ENCODE results near the gene EGFL6. TPM values are rescaled to one million over a fixed set of nuclear protein-coding genes. Genes with fewer than 3 reads are reported as not detected.

EGFL6 gene
- total RNA-seq, 1 donor from 2014 or later, result not detected

GRCh38 chrX:13681595-13681994 is 112.2 kb downstream of the EGFL6 start:
- Histone ChIP-seq H3K36me3 (no peaks in the 10 kb centered on the region), H3K4me1 (no peaks in the 10 kb centered on the region), H3K9me3 (no peaks in the 10 kb centered on the region), H3K27me3 (no peaks in the 10 kb centered on the region), H3K4me3 (no peak overlapping the region), H3K27ac (no peak overlapping the region)
- DNase-seq (ENCODE audit: low spot score in 2 of 2), result no peak
- TF ChIP-seq, protein P1, sequence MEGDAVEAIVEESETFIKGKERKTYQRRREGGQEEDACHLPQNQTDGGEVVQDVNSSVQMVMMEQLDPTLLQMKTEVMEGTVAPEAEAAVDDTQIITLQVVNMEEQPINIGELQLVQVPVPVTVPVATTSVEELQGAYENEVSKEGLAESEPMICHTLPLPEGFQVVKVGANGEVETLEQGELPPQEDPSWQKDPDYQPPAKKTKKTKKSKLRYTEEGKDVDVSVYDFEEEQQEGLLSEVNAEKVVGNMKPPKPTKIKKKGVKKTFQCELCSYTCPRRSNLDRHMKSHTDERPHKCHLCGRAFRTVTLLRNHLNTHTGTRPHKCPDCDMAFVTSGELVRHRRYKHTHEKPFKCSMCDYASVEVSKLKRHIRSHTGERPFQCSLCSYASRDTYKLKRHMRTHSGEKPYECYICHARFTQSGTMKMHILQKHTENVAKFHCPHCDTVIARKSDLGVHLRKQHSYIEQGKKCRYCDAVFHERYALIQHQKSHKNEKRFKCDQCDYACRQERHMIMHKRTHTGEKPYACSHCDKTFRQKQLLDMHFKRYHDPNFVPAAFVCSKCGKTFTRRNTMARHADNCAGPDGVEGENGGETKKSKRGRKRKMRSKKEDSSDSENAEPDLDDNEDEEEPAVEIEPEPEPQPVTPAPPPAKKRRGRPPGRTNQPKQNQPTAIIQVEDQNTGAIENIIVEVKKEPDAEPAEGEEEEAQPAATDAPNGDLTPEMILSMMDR (IDR thresholded peaks at IDR 0.05), result no peak
- intact Hi-C loops (cut with DNase I), result no loop called here

Other genes with a start within 250 kb of the EGFL6 start
- gene ATXN3L, start 249.5 kb upstream of the EGFL6 start, total RNA-seq, result not detected
- gene TCEANC, start 83.5 kb downstream of the EGFL6 start, total RNA-seq, result 4.5 TPM
- gene RAB9A, start 119.5 kb downstream of the EGFL6 start, total RNA-seq, result 1.5 TPM
- 8.0 TPM for gene TRAPPC2, start 165.0 kb downstream of the EGFL6 start, total RNA-seq
- 8.4 TPM for gene OFD1, start 165.1 kb downstream of the EGFL6 start, total RNA-seq
- 18.6 TPM for gene GPM6B, start 247.5 kb downstream of the EGFL6 start, total RNA-seq